Measurements from ENCODE around the gene CFAP47.

DNA sequence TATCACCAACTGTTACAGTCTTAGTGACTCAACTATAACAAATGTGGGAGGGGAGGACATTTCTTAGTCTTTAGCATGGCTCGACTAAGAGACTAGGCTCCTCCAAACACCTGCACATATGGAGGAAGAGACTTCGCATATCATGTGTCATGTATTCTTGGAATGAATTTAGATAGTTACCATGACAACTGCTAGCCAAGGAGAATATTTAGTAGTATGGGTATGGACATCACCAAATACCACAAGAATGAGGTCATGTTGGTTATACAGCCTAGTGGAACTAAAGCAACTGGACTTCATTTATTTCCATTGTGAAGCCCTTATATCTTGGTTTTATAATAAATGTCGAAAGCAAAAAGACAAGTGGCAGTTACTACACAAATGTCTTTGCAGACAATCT is 512.3 kb downstream of the CFAP47 start:
- TF ChIP-seq, protein P1, sequence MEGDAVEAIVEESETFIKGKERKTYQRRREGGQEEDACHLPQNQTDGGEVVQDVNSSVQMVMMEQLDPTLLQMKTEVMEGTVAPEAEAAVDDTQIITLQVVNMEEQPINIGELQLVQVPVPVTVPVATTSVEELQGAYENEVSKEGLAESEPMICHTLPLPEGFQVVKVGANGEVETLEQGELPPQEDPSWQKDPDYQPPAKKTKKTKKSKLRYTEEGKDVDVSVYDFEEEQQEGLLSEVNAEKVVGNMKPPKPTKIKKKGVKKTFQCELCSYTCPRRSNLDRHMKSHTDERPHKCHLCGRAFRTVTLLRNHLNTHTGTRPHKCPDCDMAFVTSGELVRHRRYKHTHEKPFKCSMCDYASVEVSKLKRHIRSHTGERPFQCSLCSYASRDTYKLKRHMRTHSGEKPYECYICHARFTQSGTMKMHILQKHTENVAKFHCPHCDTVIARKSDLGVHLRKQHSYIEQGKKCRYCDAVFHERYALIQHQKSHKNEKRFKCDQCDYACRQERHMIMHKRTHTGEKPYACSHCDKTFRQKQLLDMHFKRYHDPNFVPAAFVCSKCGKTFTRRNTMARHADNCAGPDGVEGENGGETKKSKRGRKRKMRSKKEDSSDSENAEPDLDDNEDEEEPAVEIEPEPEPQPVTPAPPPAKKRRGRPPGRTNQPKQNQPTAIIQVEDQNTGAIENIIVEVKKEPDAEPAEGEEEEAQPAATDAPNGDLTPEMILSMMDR (conservative IDR thresholded peaks at IDR 0.05; ENCODE audit: low read length) = no peak
- TF ChIP-seq EZH2phosphoT487 (IDR thresholded peaks at IDR 0.05; ENCODE audit: borderline replicate concordance) = no peak

Data from Loucy (cell line).